HepG2 (cell line): ENCODE results near the gene LUC7L. TPM values are rescaled to one million over a fixed set of nuclear protein-coding genes. Genes with fewer than 3 reads are reported as not detected.

Experiments
- ATF5 ChIP-seq: sonication (generic); formaldehyde crosslinking; IDR thresholded peaks from 2 replicates; pipeline ENCODE4 v1.4.0; 2020; ENCODE audit warnings: mild to moderate bottlenecking, low read depth, missing genetic modification reagents
- BRF2 ChIP-seq: sonication (generic); formaldehyde crosslinking; IDR thresholded peaks from 2 replicates; pipeline ENCODE4 v1.8.1; 2022; ENCODE audit warnings: mild to moderate bottlenecking, missing genetic modification reagents
- CSRNP2 ChIP-seq: sonication (generic); formaldehyde crosslinking; conservative IDR thresholded peaks from 2 replicates; pipeline ENCODE4 v1.8.0; 2022; ENCODE audit warnings: low read depth, missing genetic modification reagents
- ETS1 ChIP-seq: sonication (generic); formaldehyde crosslinking; IDR thresholded peaks from 2 replicates; pipeline ENCODE4 v1.4.0; 2020; ENCODE audit warnings: missing genetic modification reagents
- FOXC1 ChIP-seq: sonication (generic); formaldehyde crosslinking; IDR thresholded peaks from 2 replicates; pipeline ENCODE4 v1.8.0; 2022; ENCODE audit warnings: mild to moderate bottlenecking, missing genetic modification reagents, borderline replicate concordance
- MLXIP ChIP-seq: sonication (generic); formaldehyde crosslinking; IDR thresholded peaks from 2 replicates; pipeline ENCODE4 v1.9.0; 2021; ENCODE audit warnings: missing genetic modification reagents, borderline replicate concordance
- NFATC3 ChIP-seq: sonication (generic); formaldehyde crosslinking; IDR thresholded peaks from 2 replicates; pipeline ENCODE4 v1.5.1; 2020; ENCODE audit warnings: mild to moderate bottlenecking, missing genetic modification reagents
- NFRKB ChIP-seq: fragments of 450-650 bp; IDR thresholded peaks from 2 replicates; pipeline ENCODE4 v1.6.1; 2017
- PHB2 ChIP-seq: fragments of 450-650 bp; IDR thresholded peaks from 2 replicates; pipeline ENCODE4 v1.6.1; 2018; ENCODE audit not compliant: partially characterized antibody
- SMARCE1 ChIP-seq: fragments of 450-650 bp; IDR thresholded peaks from 2 replicates; pipeline ENCODE4 v1.6.1; 2017; ENCODE audit warnings: borderline replicate concordance
- SPEN ChIP-seq: sonication (generic); formaldehyde crosslinking; IDR thresholded peaks from 2 replicates; pipeline ENCODE4 v1.5.1; 2020; ENCODE audit warnings: low read depth, mild to moderate bottlenecking, missing genetic modification reagents
- TBX2 ChIP-seq: sonication (generic); formaldehyde crosslinking; IDR thresholded peaks from 2 replicates; pipeline ENCODE4 v1.5.0; 2020; ENCODE audit warnings: missing genetic modification reagents, mild to moderate bottlenecking, borderline replicate concordance
- ZNF275 ChIP-seq: sonication (generic); formaldehyde crosslinking; IDR thresholded peaks from 2 replicates; pipeline ENCODE4 v1.8.0; 2022; ENCODE audit warnings: missing genetic modification reagents, mild to moderate bottlenecking, inconsistent platforms, borderline replicate concordance
- ZNF512 ChIP-seq: sonication (generic); formaldehyde crosslinking; IDR thresholded peaks from 2 replicates; pipeline ENCODE4 v1.4.0; 2020; ENCODE audit warnings: mild to moderate bottlenecking, missing genetic modification reagents
- ZNF598 ChIP-seq: sonication (generic); formaldehyde crosslinking; IDR thresholded peaks from 2 replicates; pipeline ENCODE4 v1.5.1; 2020; ENCODE audit warnings: mild to moderate bottlenecking, missing genetic modification reagents, borderline replicate concordance
- ZSCAN25 ChIP-seq: sonication (generic); formaldehyde crosslinking; IDR thresholded peaks from 2 replicates; pipeline ENCODE4 v1.8.0; 2022; ENCODE audit warnings: mild to moderate bottlenecking, missing genetic modification reagents
- ZSCAN30 ChIP-seq: sonication (generic); formaldehyde crosslinking; IDR thresholded peaks from 2 replicates; pipeline ENCODE4 v1.5.0; 2020; ENCODE audit warnings: mild to moderate bottlenecking, missing genetic modification reagents
- polyA plus RNA-seq, 8 experiments: library from polyadenylated mRNA; depleted of rRNA in 3 of 8; stranded (reverse) in 7 of 8; unstranded in 1 of 8; fragments of >200 nt; fragmentation: Illumina TruSeq in 4 of 8; extraction: Trizol in 4 of 8; gene quantifications; 2 replicates each; pipeline versions ENCODE4 v1.2.1 to v1.2.3, GENCODE V29; 2011 to 2016; ENCODE audit warnings: low read depth in 4 of 8, missing spikeins in 1 of 8, mixed read lengths in 1 of 8; ENCODE audit not compliant: insufficient read depth in 1 of 8
- total RNA-seq, 5 experiments: library from RNA; depleted of rRNA; stranded (reverse); fragments of >200 nt; fragmentation: Illumina TruSeq; extraction: Trizol; gene quantifications; 2 replicates each; pipeline ENCODE4 v1.2.3, GENCODE V29; 2016; ENCODE audit warnings: low read depth in 1 of 5

Gene LUC7L
- total and polyA plus RNA-seq, 2 of the 13 experiments (the other 11 are each of a cell fraction or from before 2014, with no cell fraction given) = 48.7 to 56.9 TPM

- TF ChIP-seq ZNF512 (no peak), ATF5 (CRISPR knock-in tag) (no peak), ZSCAN25 (CRISPR knock-in tag) (peak; percentile 71; the same call in 1 of the 2 replicates), ZSCAN30 (CRISPR knock-in tag) (no peak), FOXC1 (no peak), ETS1 (no peak), ZNF598 (no peak), NFATC3 (CRISPR knock-in tag) (no peak), NFRKB (no peak), CSRNP2 (no peak), PHB2 (no peak), TBX2 (CRISPR knock-in tag) (no peak), MLXIP (CRISPR knock-in tag) (no peak), BRF2 (no peak), SMARCE1 (no peak), SPEN (peak; percentile 30; the same call in 1 of the 2 replicates), ZNF275 (CRISPR knock-in tag) (no peak)
Observed at GRCh38 chr16:180101-180675, 49.1 kb downstream of the LUC7L start, which contains the start of gene HBQ1 (continued).
